GM23338 (cell line): ENCODE results near the gene NR3C1. TPM values are rescaled to one million over a fixed set of nuclear protein-coding genes. Genes with fewer than 3 reads are reported as not detected.

Experiments
- CREB1 ChIP-seq: fragments of 250-450 bp; sonication (Bioruptor Pico); IDR thresholded peaks from 2 replicates; pipeline ENCODE4 v1.5.0; 2020; ENCODE audit warnings: low read depth, mild to moderate bottlenecking, moderate library complexity
- CTCF ChIP-seq, 2 experiments: fragments of 200-600 bp in 1 of 2; sonication (generic) in 1 of 2; conservative IDR thresholded peaks; 2 replicates each; pipeline versions ENCODE4 v1.5.1 to v1.6.1; 2016 to 2017; ENCODE audit warnings: antibody characterized with exemption in 2 of 2, low read depth in 2 of 2, mild to moderate bottlenecking in 2 of 2, moderate library complexity in 1 of 2
- ETS1 ChIP-seq: IDR thresholded peaks from 2 replicates; pipeline ENCODE4 v1.6.1; 2016; ENCODE audit warnings: antibody characterized with exemption
- EZH2 ChIP-seq: fragments of 200-600 bp; sonication (generic); IDR thresholded peaks from one replicate; pipeline ENCODE4 v1.8.0; 2017; ENCODE audit warnings: antibody characterized with exemption, mild to moderate bottlenecking, low read depth; ENCODE audit not compliant: unreplicated experiment
- EZH2phosphoT487 ChIP-seq: fragments of 200-600 bp; sonication (generic); IDR thresholded peaks from one replicate; pipeline ENCODE4 v1.8.1; 2018; ENCODE audit warnings: antibody characterized with exemption; ENCODE audit not compliant: unreplicated experiment
- NANOG ChIP-seq: IDR thresholded peaks from 2 replicates; pipeline ENCODE4 v1.6.1; 2016; ENCODE audit warnings: antibody characterized with exemption, borderline replicate concordance
- REST ChIP-seq: IDR thresholded peaks from one replicate; pipeline ENCODE4 v1.6.1; 2018; ENCODE audit warnings: antibody characterized with exemption; ENCODE audit not compliant: unreplicated experiment
- STAT1 ChIP-seq: IDR thresholded peaks from one replicate; pipeline ENCODE4 v1.6.1; 2016; ENCODE audit warnings: antibody characterized with exemption; ENCODE audit not compliant: unreplicated experiment
- ZNF114 ChIP-seq: fragments of 250-450 bp; sonication (Bioruptor Pico); IDR thresholded peaks from 2 replicates; pipeline ENCODE4 v1.5.0; 2020; ENCODE audit warnings: mild to moderate bottlenecking, moderate library complexity
- ZNF462 ChIP-seq: fragments of 250-450 bp; sonication (Bioruptor Pico); IDR thresholded peaks from 2 replicates; pipeline ENCODE4 v1.5.0; 2020; ENCODE audit warnings: mild to moderate bottlenecking, moderate library complexity
- polyA plus RNA-seq: library from polyadenylated mRNA; unstranded; fragments of >200 nt; fragmentation: Nextera tagmentation; extraction: Ambion mirVana; gene quantifications from 2 replicates; pipeline ENCODE4 v1.2.1, GENCODE V29; 2016
- total RNA-seq: library from RNA; depleted of rRNA; stranded (reverse); fragments of >200 nt; shearing (Covaris generic); gene quantifications from 2 replicates; pipeline ENCODE4 v1.2.3, GENCODE V29; 2014

NR3C1 gene
- total and polyA plus RNA-seq, 2 experiments from 2014 or later = 1.2 to 4.6 TPM

GRCh38 chr5:143306040-143306439 lies 97.4 kb downstream of the NR3C1 start (continued):
- TF ChIP-seq ZNF462 (CRISPR knock-in tag) (no peak), ETS1 (no peak), STAT1 (no peak), CREB1 (no peak), NANOG (no peak), CTCF (conservative IDR thresholded peaks at IDR 0.05; ENCODE audit: low read depth in 2 of 2) (no peak), ZNF114 (CRISPR knock-in tag) (no peak), EZH2phosphoT487 (no peak), REST (no peak), EZH2 (no peak)
